ENCODE results near the gene CACNA2D2. TPM values are rescaled to one million over a fixed set of nuclear protein-coding genes. Genes with fewer than 3 reads are reported as not detected.
A peak's percentile ranks its signal among the peaks of the same experiment; 100 is the strongest.

The CACNA2D2 gene
- total and polyA plus RNA-seq, 2 of the 4 experiments (the other 2 are of a cell fraction) = 0.15 TPM; not detected in 1

- Histone ChIP-seq H3K56ac (ENCODE audit: extremely low read depth, insufficient read depth, low read length) (no peak overlapping the region), H3K79me1 (ENCODE audit: low read depth in 1 of 2, low read length in 2 of 2) (no peaks in the 10 kb centered on the region), H3K4me3 (ENCODE audit: insufficient read depth, low read depth, low read length) (no peak overlapping the region), H3K18ac (ENCODE audit: low read depth, low read length) (no peak overlapping the region), H2AFZ (replicated peaks; ENCODE audit: low read length, poor library complexity) (no peak overlapping the region), H4K5ac (ENCODE audit: low read depth, low read length) (no peak overlapping the region), H3K23ac (ENCODE audit: low read depth, low read length) (no peak overlapping the region), H2BK120ac (ENCODE audit: low read depth, low read length) (no peak overlapping the region), H3K27ac (ENCODE audit: insufficient read depth, low read length) (no peak overlapping the region), H4K20me1 (ENCODE audit: insufficient read depth, low read length) (no peaks in the 10 kb centered on the region), H3K36me3 (ENCODE audit: control insufficient read depth, insufficient read depth, low read length) (no peaks in the 10 kb centered on the region), H3K27me3 (ENCODE audit: control insufficient read depth, insufficient read depth, low read length) (peaks cover 40% of the 10 kb centered on the region), H2BK15ac (ENCODE audit: low read depth, low read length) (no peak overlapping the region), H3K9me1 (ENCODE audit: insufficient read depth, low read length) (no peaks in the 10 kb centered on the region), H2BK5ac (ENCODE audit: low read depth, low read length, poor library complexity, severe bottlenecking) (no peak overlapping the region), H3K4me1 (ENCODE audit: control insufficient read depth, insufficient read depth, low read length) (no peaks in the 10 kb centered on the region), H4K91ac (ENCODE audit: insufficient read depth, low read depth, low read length) (no peak overlapping the region), H3K9me3 (ENCODE audit: control insufficient read depth, insufficient read depth, low read length) (no peaks in the 10 kb centered on the region), H3K9ac (ENCODE audit: low read depth, low read length) (no peak overlapping the region), H3K14ac (replicated peaks; ENCODE audit: low read depth, low read length) (no peak overlapping the region), H3K4ac (ENCODE audit: low read depth, low read length) (no peak overlapping the region), H3K4me2 (ENCODE audit: low read depth, low read length) (no peak overlapping the region), H2AK9ac (replicated peaks; ENCODE audit: low read depth, low read length, poor library complexity) (no peak overlapping the region), H4K8ac (ENCODE audit: low read depth in 2 of 2, low read length in 2 of 2) (no peak overlapping the region), H2BK20ac (ENCODE audit: low read depth, low read length) (no peak overlapping the region), H2AK5ac (ENCODE audit: low read depth, low read length) (no peak overlapping the region)
- TF ChIP-seq RAD21 (IDR thresholded peaks at IDR 0.05; ENCODE audit: low read length) (peak; percentile 80), RCOR1 (IDR thresholded peaks at IDR 0.05; ENCODE audit: insufficient replicate concordance, low read length) (no peak), USF2 (IDR thresholded peaks at IDR 0.05; ENCODE audit: low read depth, low read length) (no peak), SMC3 (IDR thresholded peaks at IDR 0.05; ENCODE audit: low read depth, low read length) (peak; percentile 83), NFE2L2 (IDR thresholded peaks at IDR 0.05; ENCODE audit: low read depth, low read length) (no peak), CTCF (conservative IDR thresholded peaks at IDR 0.05; ENCODE audit: low read depth, low read length) (peak; percentile 81), MXI1 (IDR thresholded peaks at IDR 0.05; ENCODE audit: borderline replicate concordance, low read depth, low read length) (no peak)
- no CpG with 5 or more reads among the region's 2 CpGs for WGBS, 2 experiments (ENCODE audit: extremely low coverage in 2 of 2, insufficient read length in 1 of 2)
- no TSS peak for BruUV-seq (replicated peaks)
- in situ Hi-C loops (cut with MboI; ENCODE audit: low sequenced_read_pairs) = loop anchor here (10.0 kb wide), 1 partner anchor 108 kb away; no protein-coding TSS in a partner anchor
- intact Hi-C loops (cut with micrococcal nuclease) = loop anchor here (1.0 to 5.0 kb wide), 3 partner anchors 106 to 315 kb away; no protein-coding TSS in a partner anchor
- POLR2A ChIA-PET (ENCODE audit: unreplicated experiment) = no interaction called here
- peak; percentile 91 for ATAC-seq (ENCODE audit: low read depth)
- dilution Hi-C loops (cut with HindIII; ENCODE audit: low sequenced_read_pairs, unreplicated experiment) = no loop called here
- CTCF ChIA-PET = interaction anchor here (0.6 to 1.3 kb wide), 9 partner anchors 45 to 546 kb away, joined by 3 to 7 read pairs (median 3); partner anchors contain the start of genes CYB561D2 and NPRL2
- peak; percentile 52 for DNase-seq
These were observed 39.0 kb upstream of the CACNA2D2 start for GRCh38 chr3:50542177-50543034.
